IMR-90 (cell line): ENCODE results near the gene RABGAP1. TPM values are rescaled to one million over a fixed set of nuclear protein-coding genes. Genes with fewer than 3 reads are reported as not detected.

Experiments used
- ATAC-seq: fragments of 200-7000 bp; cut with Tn5 transposase; 2 replicates; pipeline ENCODE4 v1.9.1; 2020; ENCODE audit warnings: low read depth, mild to moderate bottlenecking, moderate library complexity
- BruUV-seq: library from RNA; stranded (reverse); fragments of 400-500 nt; replicated peaks from 2 replicates; lab custom pipeline; 2021; lab: Mats Ljungman, UMichigan
- CTCF ChIA-PET: fragments of 300-600 bp; formaldehyde crosslinking; extraction: SDS; loops from one replicate; lab custom pipeline; 2021; ENCODE audit warnings: antibody characterized with exemption; lab: Yijun Ruan, JAX
- POLR2A ChIA-PET: fragments of 300-600 bp; sonication (Branson Sonifier 250); formaldehyde crosslinking; loops from one replicate; lab custom pipeline; 2022; ENCODE audit warnings: antibody characterized with exemption; ENCODE audit not compliant: unreplicated experiment; lab: Charles Lee
- DNase-seq: peaks from one replicate; pipeline ENCODE4 v3.0.0; 2013
- H2AFZ ChIP-seq: replicated peaks from 2 replicates; pipeline ENCODE3; 2013; ENCODE audit warnings: low read length, mild to moderate bottlenecking; ENCODE audit not compliant: poor library complexity
- H2AK5ac ChIP-seq: 2 replicates; pipeline ENCODE4 v1.6.1; 2013; ENCODE audit warnings: low read depth, low read length, inconsistent platforms
- H2AK9ac ChIP-seq: replicated peaks from 2 replicates; pipeline ENCODE3; 2013; ENCODE audit warnings: mild to moderate bottlenecking, low read depth, low read length, moderate library complexity; ENCODE audit not compliant: poor library complexity
- H2BK120ac ChIP-seq: 2 replicates; pipeline ENCODE4 v1.6.1; 2013; ENCODE audit warnings: low read depth, low read length, inconsistent platforms
- H2BK15ac ChIP-seq: 3 replicates; pipeline ENCODE4 v1.6.1; 2013; ENCODE audit warnings: low read depth, low read length, inconsistent platforms
- H2BK20ac ChIP-seq: 2 replicates; pipeline ENCODE4 v1.6.1; 2013; ENCODE audit warnings: low read depth, mild to moderate bottlenecking, inconsistent platforms, low read length, moderate library complexity
- H2BK5ac ChIP-seq: 2 replicates; pipeline ENCODE4 v1.6.1; 2013; ENCODE audit warnings: mild to moderate bottlenecking, low read depth, low read length, inconsistent platforms; ENCODE audit not compliant: poor library complexity, severe bottlenecking
- H3K14ac ChIP-seq: replicated peaks from 2 replicates; pipeline ENCODE4 v1.6.1; 2013; ENCODE audit warnings: low read depth, low read length, inconsistent platforms
- H3K18ac ChIP-seq: 2 replicates; pipeline ENCODE4 v1.6.1; 2013; ENCODE audit warnings: low read depth, low read length, control low read depth
- H3K23ac ChIP-seq: 2 replicates; pipeline ENCODE4 v1.6.1; 2013; ENCODE audit warnings: low read depth, low read length, inconsistent platforms
- H3K27ac ChIP-seq: 2 replicates; pipeline ENCODE4 v1.5.1; 2013; ENCODE audit warnings: mild to moderate bottlenecking, control low read depth, low read length; ENCODE audit not compliant: insufficient read depth
- H3K27me3 ChIP-seq: 2 replicates; pipeline ENCODE4 v1.6.1; 2013; ENCODE audit warnings: low read length; ENCODE audit not compliant: control insufficient read depth, insufficient read depth
- H3K36me3 ChIP-seq: 2 replicates; pipeline ENCODE4 v1.6.1; 2013; ENCODE audit warnings: low read length, mixed read lengths; ENCODE audit not compliant: control insufficient read depth, insufficient read depth
- H3K4ac ChIP-seq: 2 replicates; pipeline ENCODE4 v1.6.1; 2013; ENCODE audit warnings: low read depth, low read length, inconsistent platforms
- H3K4me1 ChIP-seq: 2 replicates; pipeline ENCODE4 v1.6.1; 2013; ENCODE audit warnings: low read length, mixed read lengths; ENCODE audit not compliant: control insufficient read depth, insufficient read depth
- H3K4me2 ChIP-seq: 2 replicates; pipeline ENCODE4 v1.6.1; 2013; ENCODE audit warnings: low read depth, mild to moderate bottlenecking, control low read depth, low read length, moderate library complexity
- H3K4me3 ChIP-seq: 2 replicates; pipeline ENCODE4 v1.5.1; 2013; ENCODE audit warnings: low read depth, mild to moderate bottlenecking, control low read depth, low read length, moderate library complexity; ENCODE audit not compliant: insufficient read depth
- H3K56ac ChIP-seq: 2 replicates; pipeline ENCODE4 v1.6.1; 2013; ENCODE audit warnings: low read length, inconsistent platforms; ENCODE audit not compliant: insufficient read depth; ENCODE audit errors: extremely low read depth
- H3K79me1 ChIP-seq, 2 experiments: 2 replicates each; pipeline ENCODE4 v1.6.1; 2013; ENCODE audit warnings: low read length in 2 of 2, inconsistent platforms in 1 of 2, low read depth in 1 of 2
- H3K9ac ChIP-seq: 2 replicates; pipeline ENCODE4 v1.6.1; 2013; ENCODE audit warnings: low read depth, low read length, control low read depth
- H3K9me1 ChIP-seq: 2 replicates; pipeline ENCODE4 v1.6.1; 2013; ENCODE audit warnings: low read length, inconsistent platforms; ENCODE audit not compliant: insufficient read depth
- H3K9me3 ChIP-seq: 2 replicates; pipeline ENCODE4 v1.6.1; 2013; ENCODE audit warnings: low read length; ENCODE audit not compliant: control insufficient read depth, insufficient read depth
- H4K20me1 ChIP-seq: 2 replicates; pipeline ENCODE4 v1.6.1; 2013; ENCODE audit warnings: low read length, inconsistent platforms; ENCODE audit not compliant: insufficient read depth
- H4K5ac ChIP-seq: 2 replicates; pipeline ENCODE4 v1.6.1; 2013; ENCODE audit warnings: mild to moderate bottlenecking, low read depth, low read length, control low read depth
- H4K8ac ChIP-seq, 2 experiments: 2 replicates each; pipeline ENCODE4 v1.6.1; 2013; ENCODE audit warnings: low read depth in 2 of 2, low read length in 2 of 2, control low read depth in 1 of 2, inconsistent platforms in 1 of 2
- H4K91ac ChIP-seq: 2 replicates; pipeline ENCODE4 v1.6.1; 2013; ENCODE audit warnings: low read depth, low read length, inconsistent platforms; ENCODE audit not compliant: insufficient read depth
- BHLHE40 ChIP-seq: fragments of 150-350 bp; IDR thresholded peaks from 2 replicates; pipeline ENCODE4 v1.6.1; 2016; ENCODE audit warnings: mild to moderate bottlenecking, low read depth, low read length
- CEBPB ChIP-seq: IDR thresholded peaks from 2 replicates; pipeline ENCODE4 v1.6.1; 2012; ENCODE audit warnings: low read depth, low read length, improper control_type of control experiment
- CHD1 ChIP-seq: IDR thresholded peaks from 2 replicates; pipeline ENCODE4 v1.6.1; 2012; ENCODE audit warnings: low read depth, low read length, improper control_type of control experiment
- FOS ChIP-seq: fragments of 150-350 bp; IDR thresholded peaks from 2 replicates; pipeline ENCODE4 v1.6.1; 2016; ENCODE audit warnings: low read depth, low read length
- MAFK ChIP-seq: IDR thresholded peaks from 2 replicates; pipeline ENCODE4 v1.6.1; 2012; ENCODE audit warnings: low read depth, low read length, improper control_type of control experiment
- MXI1 ChIP-seq: IDR thresholded peaks from 2 replicates; pipeline ENCODE4 v1.6.1; 2012; ENCODE audit warnings: low read depth, mild to moderate bottlenecking, low read length, moderate library complexity, borderline replicate concordance
- RAD21 ChIP-seq: IDR thresholded peaks from 2 replicates; pipeline ENCODE4 v1.6.1; 2012; ENCODE audit warnings: low read length, improper control_type of control experiment
- RCOR1 ChIP-seq: IDR thresholded peaks from 2 replicates; pipeline ENCODE4 v1.6.1; 2012; ENCODE audit warnings: mild to moderate bottlenecking, low read length, improper control_type of control experiment; ENCODE audit not compliant: insufficient replicate concordance
- RFX5 ChIP-seq: IDR thresholded peaks from 2 replicates; pipeline ENCODE4 v1.8.0; 2012; ENCODE audit warnings: low read depth, mild to moderate bottlenecking, low read length, moderate library complexity
- WGBS, 2 experiments: methylation state at CpG; one replicate each; pipeline versions ENCODE4 v1.1.5 to v1.1.7; 2013; ENCODE audit warnings: missing lambda C conversion rate in 2 of 2; ENCODE audit not compliant: insufficient read length in 1 of 2; ENCODE audit errors: extremely low coverage in 2 of 2; 5-methylcytosine and 5-hydroxymethylcytosine counted together
- dilution Hi-C: fragments of 300-500 bp; cut with HindIII; formaldehyde crosslinking; loops from one replicate; pipeline ENCODE4 v1.14.3; 2018; ENCODE audit warnings: low sequenced_read_pairs; ENCODE audit not compliant: unreplicated experiment
- in situ Hi-C: fragments of 300-500 bp; cut with MboI; formaldehyde crosslinking; loops from 3 replicates; pipeline ENCODE4 v1.14.3; 2019; ENCODE audit warnings: low sequenced_read_pairs, inconsistent platforms, mixed read lengths
- intact Hi-C: fragments of 100-400 bp; cut with micrococcal nuclease; formaldehyde crosslinking; loops from 2 replicates; pipeline ENCODE4 v1.10.0; 2022
- polyA plus RNA-seq, 3 experiments: library from polyadenylated mRNA; depleted of rRNA; stranded (reverse); fragments of >200 nt; gene quantifications; 2 replicates each; pipeline ENCODE4 v1.2.3, GENCODE V29; 2012; ENCODE audit warnings: low replicate concordance in 1 of 3
- total RNA-seq: library from RNA; depleted of rRNA; stranded (reverse); fragments of >200 nt; gene quantifications from 2 replicates; pipeline ENCODE4 v1.2.3, GENCODE V29; 2012
- TF ChIP-seq, protein P1 (sequence below): fragments of 150-350 bp; IDR thresholded peaks from 2 replicates; pipeline ENCODE4 v1.6.1; 2016; ENCODE audit warnings: low read depth, mild to moderate bottlenecking, low read length, moderate library complexity, borderline replicate concordance
- TF ChIP-seq, protein P2 (sequence below): conservative IDR thresholded peaks from 2 replicates; pipeline ENCODE4 v1.5.1; 2012; ENCODE audit warnings: mild to moderate bottlenecking, low read depth, low read length, improper control_type of control experiment
- TF ChIP-seq, protein P3 (sequence below): fragments of 150-350 bp; IDR thresholded peaks from 2 replicates; pipeline ENCODE4 v1.6.1; 2017; ENCODE audit warnings: mild to moderate bottlenecking, antibody characterized with exemption, low read length, low read depth

The RABGAP1 gene
- total and polyA plus RNA-seq, 2 of the 4 experiments (the other 2 are of a cell fraction): 20.0 to 53.9 TPM

DNA sequence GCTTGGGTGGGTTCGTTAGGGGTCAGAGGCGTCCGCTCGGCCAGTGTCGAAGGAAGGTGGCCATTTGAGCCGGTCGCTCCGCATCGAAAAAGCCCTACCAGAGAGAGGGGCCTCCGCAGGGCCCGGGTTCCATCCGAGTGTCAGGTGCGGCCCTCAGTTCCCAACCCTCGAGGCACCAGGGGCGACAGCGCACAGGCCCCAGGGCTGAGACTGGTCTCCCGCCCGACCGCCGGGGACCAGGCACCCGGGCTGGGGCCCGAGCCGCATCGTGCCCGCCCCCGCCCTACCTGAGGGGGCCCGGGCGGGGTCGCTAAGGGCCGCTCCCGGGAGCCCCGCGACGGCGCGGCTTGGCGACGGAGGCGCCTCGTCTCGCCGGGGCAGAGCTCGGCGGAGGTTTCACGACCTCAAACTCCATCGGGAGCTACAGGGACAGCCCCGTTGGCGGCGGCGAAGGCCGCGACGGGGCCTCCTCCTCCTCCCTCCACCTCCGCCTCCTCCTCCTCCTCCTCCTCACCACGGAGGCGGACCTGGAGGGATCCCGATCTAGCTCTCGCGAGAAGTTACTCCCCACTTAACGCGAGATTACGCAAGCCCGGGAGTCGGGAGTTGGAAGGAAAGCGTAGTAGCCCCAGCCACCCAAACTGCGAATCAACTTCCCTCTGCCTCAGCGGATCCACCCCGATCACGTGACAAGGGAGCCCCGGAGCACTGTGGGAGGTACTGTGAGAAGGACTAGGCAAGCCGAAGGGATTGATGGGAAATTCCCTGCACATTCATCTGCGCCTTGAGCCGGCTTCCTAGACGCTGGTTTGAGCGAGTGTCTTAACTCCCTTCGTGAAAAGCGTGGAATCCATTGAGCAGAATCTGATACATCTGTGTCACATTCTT, 35.8 kb upstream of the RABGAP1 start, which contains the start of gene RC3H2:
TSS of gene RC3H2 (minus strand) at position 537 of the 888 bp plus-strand sequence. CDS start 7,850 bp downstream, outside the sequence.
- dilution Hi-C loops (no loop called here), in situ Hi-C loops (no loop called here), intact Hi-C loops (loop anchor here (2.0 kb wide), 3 partner anchors 36 to 446 kb away; partner anchors contain the start of gene RABGAP1)
- H2BK20ac ChIP-seq: no peak within 1 kb of the TSS
- H2BK5ac ChIP-seq: peak within 1 kb of the TSS; percentile 83
- peak within 1 kb of the TSS; percentile 99 for H3K14ac ChIP-seq
- H2BK120ac ChIP-seq: peak within 1 kb of the TSS; percentile 82
- ChIA-PET CTCF (interaction anchor here (0.5 kb wide), 1 partner anchor 757 kb away, joined by 4 read pairs; no protein-coding TSS in a partner anchor), POLR2A (no interaction called here)
- no TSS peak for BruUV-seq
- H3K18ac ChIP-seq: peak within 1 kb of the TSS; percentile 65
- peak within 1 kb of the TSS; percentile 85 for H2AK5ac ChIP-seq
- H3K36me3 ChIP-seq: no peaks in the 10 kb centered on the region; the same call in 1 of the 2 replicates
- H3K27me3 ChIP-seq: no peaks in the 10 kb centered on the region
- peak within 1 kb of the TSS; percentile 96 for H3K4me2 ChIP-seq
- no peaks in the 10 kb centered on the region for H3K9me3 ChIP-seq
- peak within 1 kb of the TSS; percentile 99 for H3K4me3 ChIP-seq
- peak within 1 kb of the TSS; percentile 95 for H3K27ac ChIP-seq
- peak within 1 kb of the TSS; percentile 100 for H3K23ac ChIP-seq
- peak within 1 kb of the TSS; percentile 77 for H4K5ac ChIP-seq
- peaks cover 6 to 9% of the 10 kb centered on the region in 2 experiments; a peak in 2 of 4 replicates for H3K79me1 ChIP-seq
- H4K91ac ChIP-seq: peak within 1 kb of the TSS; percentile 83
- DNase-seq (peak; percentile 100), ATAC-seq (peak; percentile 95)
- peaks cover 11% of the 10 kb centered on the region; the same call in 1 of the 2 replicates for H4K20me1 ChIP-seq
- H3K9me1 ChIP-seq: no peaks in the 10 kb centered on the region
- peak within 1 kb of the TSS; percentile 95 for H2AK9ac ChIP-seq
- WGBS, 2 experiments: 1% methylated on average over 11 of the region's 77 CpGs; no CpG with 5 or more reads in 1 of the 2 experiments
- peak within 1 kb of the TSS; percentile 93 for H3K56ac ChIP-seq
- peak within 1 kb of the TSS; percentile 98 for H3K9ac ChIP-seq
- H3K4me1 ChIP-seq: 0 out of 2 replicates have a peak, but pooled peaks cover 2% of the 10 kb centered on the region
- peak within 1 kb of the TSS; percentile 56; the same call in 1 of the 3 replicates for H2BK15ac ChIP-seq
- peak within 1 kb of the TSS; percentile 94 for H2AFZ ChIP-seq
- H3K4ac ChIP-seq: peak within 1 kb of the TSS; percentile 97
- peak within 1 kb of the TSS; percentile 94 to 100 for H4K8ac ChIP-seq
- TF ChIP-seq MXI1: peak; percentile 50; the same call in 1 of the 2 replicates
- TF ChIP-seq FOS: no peak
- TF ChIP-seq, protein P1, sequence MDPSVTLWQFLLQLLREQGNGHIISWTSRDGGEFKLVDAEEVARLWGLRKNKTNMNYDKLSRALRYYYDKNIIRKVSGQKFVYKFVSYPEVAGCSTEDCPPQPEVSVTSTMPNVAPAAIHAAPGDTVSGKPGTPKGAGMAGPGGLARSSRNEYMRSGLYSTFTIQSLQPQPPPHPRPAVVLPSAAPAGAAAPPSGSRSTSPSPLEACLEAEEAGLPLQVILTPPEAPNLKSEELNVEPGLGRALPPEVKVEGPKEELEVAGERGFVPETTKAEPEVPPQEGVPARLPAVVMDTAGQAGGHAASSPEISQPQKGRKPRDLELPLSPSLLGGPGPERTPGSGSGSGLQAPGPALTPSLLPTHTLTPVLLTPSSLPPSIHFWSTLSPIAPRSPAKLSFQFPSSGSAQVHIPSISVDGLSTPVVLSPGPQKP: no peak
- TF ChIP-seq, protein P2, sequence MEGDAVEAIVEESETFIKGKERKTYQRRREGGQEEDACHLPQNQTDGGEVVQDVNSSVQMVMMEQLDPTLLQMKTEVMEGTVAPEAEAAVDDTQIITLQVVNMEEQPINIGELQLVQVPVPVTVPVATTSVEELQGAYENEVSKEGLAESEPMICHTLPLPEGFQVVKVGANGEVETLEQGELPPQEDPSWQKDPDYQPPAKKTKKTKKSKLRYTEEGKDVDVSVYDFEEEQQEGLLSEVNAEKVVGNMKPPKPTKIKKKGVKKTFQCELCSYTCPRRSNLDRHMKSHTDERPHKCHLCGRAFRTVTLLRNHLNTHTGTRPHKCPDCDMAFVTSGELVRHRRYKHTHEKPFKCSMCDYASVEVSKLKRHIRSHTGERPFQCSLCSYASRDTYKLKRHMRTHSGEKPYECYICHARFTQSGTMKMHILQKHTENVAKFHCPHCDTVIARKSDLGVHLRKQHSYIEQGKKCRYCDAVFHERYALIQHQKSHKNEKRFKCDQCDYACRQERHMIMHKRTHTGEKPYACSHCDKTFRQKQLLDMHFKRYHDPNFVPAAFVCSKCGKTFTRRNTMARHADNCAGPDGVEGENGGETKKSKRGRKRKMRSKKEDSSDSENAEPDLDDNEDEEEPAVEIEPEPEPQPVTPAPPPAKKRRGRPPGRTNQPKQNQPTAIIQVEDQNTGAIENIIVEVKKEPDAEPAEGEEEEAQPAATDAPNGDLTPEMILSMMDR: no peak
- TF ChIP-seq RFX5: no peak
- TF ChIP-seq RAD21: no peak
- no peak for TF ChIP-seq CHD1
- TF ChIP-seq MAFK: 0 out of 2 replicates have a peak, but pooled peaks have one; percentile 3
- peak; percentile 80 for TF ChIP-seq BHLHE40
- TF ChIP-seq, protein P3, sequence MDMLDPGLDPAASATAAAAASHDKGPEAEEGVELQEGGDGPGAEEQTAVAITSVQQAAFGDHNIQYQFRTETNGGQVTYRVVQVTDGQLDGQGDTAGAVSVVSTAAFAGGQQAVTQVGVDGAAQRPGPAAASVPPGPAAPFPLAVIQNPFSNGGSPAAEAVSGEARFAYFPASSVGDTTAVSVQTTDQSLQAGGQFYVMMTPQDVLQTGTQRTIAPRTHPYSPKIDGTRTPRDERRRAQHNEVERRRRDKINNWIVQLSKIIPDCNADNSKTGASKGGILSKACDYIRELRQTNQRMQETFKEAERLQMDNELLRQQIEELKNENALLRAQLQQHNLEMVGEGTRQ: peak; percentile 98
- peak; percentile 83 for TF ChIP-seq RCOR1
- TF ChIP-seq CEBPB: peak; percentile 98
